Measurements from ENCODE around the gene GPAM.

GRCh38 chr10:112177247-112177646 is 6.3 kb downstream of the GPAM start:
- TF ChIP-seq TBL1XR1 (IDR thresholded peaks at IDR 0.05; ENCODE audit: low read length in 2 of 2) (no peak), CEBPB (tag; IDR thresholded peaks at IDR 0.05) (no peak), DPF2 (IDR thresholded peaks at IDR 0.05) (no peak)

Measured in K562 (cell line).